Right cardiac atrium (tissue), 5 donors: ENCODE data around the gene SLC12A7. TPM values are rescaled to one million over a fixed set of nuclear protein-coding genes. Genes with fewer than 3 reads are reported as not detected.
A peak's percentile ranks its signal among the peaks of the same experiment; 100 is the strongest.

Source experiments
- ATAC-seq, 2 donors: fragments of 200-7000 bp; cut with Tn5 transposase; one replicate each; pipeline versions ENCODE4 v1.8.0 to v1.9.1; 2020; ENCODE audit warnings: moderate library complexity in 2 of 2, mild to moderate bottlenecking in 1 of 2
- DNase-seq, 3 donors: peaks; one replicate each; pipeline ENCODE4 v3.0.0-alpha.2; 2020
- H3K27ac ChIP-seq: one replicate; pipeline ENCODE4 v1.5.1; 2013; ENCODE audit warnings: mild to moderate bottlenecking, low read length, control low read depth, moderate library complexity
- H3K27me3 ChIP-seq: one replicate; pipeline ENCODE4 v1.6.1; 2013; ENCODE audit not compliant: control insufficient read depth, insufficient read depth
- H3K4me1 ChIP-seq: one replicate; pipeline ENCODE4 v1.6.1; 2013; ENCODE audit warnings: low read length; ENCODE audit not compliant: control insufficient read depth, insufficient read depth
- H3K4me3 ChIP-seq: one replicate; pipeline ENCODE4 v1.5.1; 2013; ENCODE audit warnings: low read length, control low read depth
- H3K9me3 ChIP-seq: one replicate; pipeline ENCODE4 v1.6.1; 2013; ENCODE audit warnings: low read length; ENCODE audit not compliant: control insufficient read depth
- WGBS: extraction: QIAGEN DNeasy Blood & Tissue Kit; methylation state at CpG from one replicate; pipeline ENCODE4 v1.1.7; 2013; 5-methylcytosine and 5-hydroxymethylcytosine counted together
- intact Hi-C, 4 donors: fragments of 100-400 bp; cut with DNase I; formaldehyde crosslinking; loops; one replicate each; pipeline versions ENCODE4 v1.11.0 to v1.14.0; 2022 to 2023
- polyA plus RNA-seq: library from polyadenylated mRNA; stranded (reverse); fragments of 200-250 nt; gene quantifications from one replicate; pipeline ENCODE4 v1.2.3, GENCODE V29; 2013
- total RNA-seq, 4 donors: library from RNA; stranded (reverse); fragmentation: NEBNext Ultra II Directional; extraction: Animal tissue kit (Norgen Biotek cat#: 25700); gene quantifications; one replicate each; pipeline ENCODE4 v1.2.1, GENCODE V29; 2021
- donor health status: healthy with polysubstance abuse.
- donor health status: DM: no; HTN: yes; CAD: no.
- donor health status: DM: no; HTN: no; CAD: no.
- donor health status: DM: no; HTN: yes; CAD: no; lungs with severe emphysema.
- donor health status: DM: yes; HTN: yes; CAD: no.

Gene SLC12A7
- total and polyA plus RNA-seq, 5 donors = 28.5 to 80.5 (median 58.5) TPM

GRCh38 chr5:1074816-1075554 lies 36.9 kb downstream of the SLC12A7 start:
- Histone ChIP-seq H3K27me3 (no peaks in the 10 kb centered on the region), H3K9me3 (no peaks in the 10 kb centered on the region), H3K4me1 (no peaks in the 10 kb centered on the region), H3K4me3 (no peak overlapping the region), H3K27ac (no peak overlapping the region)
- ATAC-seq = peak; percentile 8 to 20
- intact Hi-C loops = no loop called here
- no peak for DNase-seq
- WGBS = 90% methylated on average over 40 of the region's 40 CpGs

- intact Hi-C loops = no loop called here
- no peaks in the 10 kb centered on the region for H3K27me3 ChIP-seq
- no peak overlapping the region for H3K4me3 ChIP-seq
- H3K27ac ChIP-seq = no peak overlapping the region
- 93% methylated on average over 18 of the region's 18 CpGs for WGBS
- DNase-seq (no peak), ATAC-seq (peak; percentile 9 to 19)
- no peaks in the 10 kb centered on the region for H3K9me3 ChIP-seq
- H3K4me1 ChIP-seq = no peaks in the 10 kb centered on the region
Measured at GRCh38 chr5:1074226-1074625, 37.6 kb downstream of the SLC12A7 start.

GRCh38 chr5:1073239-1074102 lies 38.4 kb downstream of the SLC12A7 start:
- ATAC-seq = no peak
- 91% methylated on average over 46 of the region's 46 CpGs for WGBS
- intact Hi-C loops = no loop called here

GRCh38 chr5:1069720-1070088 lies 42.2 kb downstream of the SLC12A7 start:
- no peaks in the 10 kb centered on the region for H3K4me1 ChIP-seq
- ATAC-seq (no peak), DNase-seq (peak in 2 of 3 donors; percentile 36 to 40)
- H3K4me3 ChIP-seq = no peak overlapping the region
- no peak overlapping the region for H3K27ac ChIP-seq
- intact Hi-C loops = no loop called here
- no peaks in the 10 kb centered on the region for H3K9me3 ChIP-seq
- H3K27me3 ChIP-seq = no peaks in the 10 kb centered on the region
- 93% methylated on average over 14 of the region's 15 CpGs for WGBS

More at GRCh38 chr5:1073239-1074102, 38.4 kb downstream of the SLC12A7 start:
- H3K9me3 ChIP-seq = no peaks in the 10 kb centered on the region
- no peak overlapping the region for H3K27ac ChIP-seq
- H3K4me1 ChIP-seq = no peaks in the 10 kb centered on the region
- no peaks in the 10 kb centered on the region for H3K27me3 ChIP-seq
- no peak overlapping the region for H3K4me3 ChIP-seq
- DNase-seq = no peak

GRCh38 chr5:1068895-1069719 lies 42.8 kb downstream of the SLC12A7 start:
- Histone ChIP-seq H3K4me3 (no peak overlapping the region), H3K27ac (no peak overlapping the region), H3K27me3 (no peaks in the 10 kb centered on the region), H3K4me1 (no peaks in the 10 kb centered on the region), H3K9me3 (no peaks in the 10 kb centered on the region)
- DNase-seq (peak in 2 of 3 donors; percentile 62 to 69), ATAC-seq (peak; percentile 16 to 32)
- intact Hi-C loops = no loop called here
- WGBS = 93% methylated on average over 33 of the region's 33 CpGs

- intact Hi-C loops = no loop called here
- peak; percentile 79 to 88 for ATAC-seq
- Histone ChIP-seq H3K9me3 (no peaks in the 10 kb centered on the region), H3K4me1 (no peaks in the 10 kb centered on the region), H3K27me3 (no peaks in the 10 kb centered on the region), H3K4me3 (no peak overlapping the region), H3K27ac (no peak overlapping the region)
- DNase-seq = peak; percentile 68 to 91 (median 86)
- WGBS = 72% methylated on average over 34 of the region's 34 CpGs
Measured at GRCh38 chr5:1068204-1068894, 43.5 kb downstream of the SLC12A7 start.

GRCh38 chr5:1067141-1068121 lies 44.4 kb downstream of the SLC12A7 start:
- no peak overlapping the region for H3K4me3 ChIP-seq
- DNase-seq (peak; percentile 56 to 78 (median 72)), ATAC-seq (peak; percentile 42 to 43)
- H3K27ac ChIP-seq = no peak overlapping the region
- H3K9me3 ChIP-seq = no peaks in the 10 kb centered on the region
- intact Hi-C loops = no loop called here
- 55% methylated on average over 45 of the region's 45 CpGs for WGBS
- H3K27me3 ChIP-seq = no peaks in the 10 kb centered on the region
- H3K4me1 ChIP-seq = no peaks in the 10 kb centered on the region

- WGBS = 85% methylated on average over 12 of the region's 12 CpGs
- intact Hi-C loops = no loop called here
- H3K9me3 ChIP-seq = no peaks in the 10 kb centered on the region
- DNase-seq (peak in 1 of 3 donors; percentile 25), ATAC-seq (no peak)
- H3K27ac ChIP-seq = no peak overlapping the region
- no peaks in the 10 kb centered on the region for H3K27me3 ChIP-seq
- H3K4me3 ChIP-seq = no peak overlapping the region
- no peaks in the 10 kb centered on the region for H3K4me1 ChIP-seq
Measured at GRCh38 chr5:1066676-1067075, 45.2 kb downstream of the SLC12A7 start.

- H3K9me3 ChIP-seq = no peaks in the 10 kb centered on the region
- no peak for ATAC-seq
- WGBS = 94% methylated on average over 16 of the region's 16 CpGs
Measured at GRCh38 chr5:1065891-1066650, 45.8 kb downstream of the SLC12A7 start.

More at GRCh38 chr5:1065891-1066650, 45.8 kb downstream of the SLC12A7 start:
- intact Hi-C loops = no loop called here
- H3K27ac ChIP-seq = no peak overlapping the region
- no peaks in the 10 kb centered on the region for H3K4me1 ChIP-seq
- no peaks in the 10 kb centered on the region for H3K27me3 ChIP-seq
- peak in 1 of 3 donors; percentile 35 for DNase-seq
- no peak overlapping the region for H3K4me3 ChIP-seq
